SHP77 treated with DMSO at 0.1 percent for 48 hours (cell line): Measurements from ENCODE around the gene CDIPT.
A peak's percentile ranks its signal among the peaks of the same experiment; 100 is the strongest.

Source experiments
- DNase-seq: peaks from one replicate; lab custom pipeline; 2025; lab: John Stamatoyannopoulos, UW

Gene CDIPT

GRCh38 chr16:29825145-29826044 lies 37.6 kb downstream of the CDIPT start:
- DNase-seq: no peak

- no peak for DNase-seq
These were observed 38.4 kb downstream of the CDIPT start for GRCh38 chr16:29824589-29825144.

- no peak for DNase-seq
These were observed 41.3 kb downstream of the CDIPT start for GRCh38 chr16:29821643-29822115.

- no peak for DNase-seq
These were observed 42.0 kb downstream of the CDIPT start for GRCh38 chr16:29820730-29821642.

- peak; percentile 36 for DNase-seq
These were observed 42.7 kb downstream of the CDIPT start, which contains the start of gene MVP for GRCh38 chr16:29820271-29820701. Gene MVP (plus strand): TSS chr16:29820462. CDS start chr16:29830550, 10,088 bp downstream.

- no peak for DNase-seq
These were observed 43.5 kb downstream of the CDIPT start for GRCh38 chr16:29819506-29819905.

GRCh38 chr16:29818082-29818481 lies 44.9 kb downstream of the CDIPT start:
- DNase-seq: no peak

- peak; percentile 16 for DNase-seq
These were observed 46.2 kb downstream of the CDIPT start for GRCh38 chr16:29816694-29817441.

GRCh38 chr16:29815793-29816693 lies 47.0 kb downstream of the CDIPT start, which contains the start of gene PAGR1:
Gene PAGR1 (plus strand): TSS chr16:29816152. CDS start chr16:29816526, 374 bp downstream.
- DNase-seq: peak; percentile 99

- DNase-seq: no peak
These were observed 47.8 kb downstream of the CDIPT start for GRCh38 chr16:29815032-29815721.

- DNase-seq: no peak
These were observed 48.4 kb downstream of the CDIPT start for GRCh38 chr16:29814592-29814991.

GRCh38 chr16:29813644-29814562 lies 49.1 kb downstream of the CDIPT start:
- no peak for DNase-seq

- DNase-seq: no peak
These were observed 50.0 kb downstream of the CDIPT start for GRCh38 chr16:29812754-29813643.

GRCh38 chr16:29811896-29812665 lies 50.9 kb downstream of the CDIPT start, which contains the start of gene PRRT2:
Gene PRRT2 (plus strand): TSS chr16:29812193. CDS start chr16:29813055, 862 bp downstream.
- no peak for DNase-seq

GRCh38 chr16:29811170-29811895 lies 51.7 kb downstream of the CDIPT start:
- peak; percentile 69 for DNase-seq

- DNase-seq: no peak
These were observed 52.3 kb downstream of the CDIPT start for GRCh38 chr16:29810699-29811169.
